GM19035 (cell line): ENCODE measurements around the gene SLC36A4.
"Not testable (repeated sequence)": the region's sequence is repeated elsewhere in the genome, so short reads cannot be mapped to it uniquely, and the experiment has no call there.

ENCODE experiments used
- ATAC-seq: cut with Tn5 transposase; IDR thresholded peaks from one replicate; pipeline ENCODE4 v1.9.1; 2021; ENCODE audit not compliant: unreplicated experiment

Gene SLC36A4

GRCh38 chr11:93194673-93195291, 3.0 kb downstream of the SLC36A4 start:
- ATAC-seq = no peak

GRCh38 chr11:93193731-93194130, 4.1 kb downstream of the SLC36A4 start:
- no peak for ATAC-seq

GRCh38 chr11:93192163-93192562, 5.6 kb downstream of the SLC36A4 start:
- no peak for ATAC-seq

- ATAC-seq = no peak
Measured at GRCh38 chr11:93189462-93189861, 8.3 kb downstream of the SLC36A4 start.

- ATAC-seq = no peak
Measured at GRCh38 chr11:93188726-93189125, 9.1 kb downstream of the SLC36A4 start.

GRCh38 chr11:93187290-93187689, 10.5 kb downstream of the SLC36A4 start:
- no peak for ATAC-seq

GRCh38 chr11:93177891-93178290, 19.9 kb downstream of the SLC36A4 start:
- ATAC-seq = not testable (repeated sequence)

- ATAC-seq = no peak
Measured at GRCh38 chr11:93169950-93170561, 27.7 kb downstream of the SLC36A4 start.

- ATAC-seq = no peak
Measured at GRCh38 chr11:93169143-93169542, 28.6 kb downstream of the SLC36A4 start.

GRCh38 chr11:93166862-93167261, 30.9 kb downstream of the SLC36A4 start:
- no peak for ATAC-seq

- ATAC-seq = no peak
Measured at GRCh38 chr11:93166194-93166593, 31.6 kb downstream of the SLC36A4 start.

GRCh38 chr11:93160808-93161207, 37.0 kb downstream of the SLC36A4 start:
- ATAC-seq = no peak

GRCh38 chr11:93160156-93160555, 37.6 kb downstream of the SLC36A4 start:
- ATAC-seq = no peak

GRCh38 chr11:93159721-93160120, 38.1 kb downstream of the SLC36A4 start:
- ATAC-seq = no peak

GRCh38 chr11:93155738-93156137, 42.1 kb downstream of the SLC36A4 start:
- no peak for ATAC-seq

- ATAC-seq = no peak
Measured at GRCh38 chr11:93145390-93145915, 52.3 kb downstream of the SLC36A4 start.

GRCh38 chr11:93143800-93144199, 54.0 kb downstream of the SLC36A4 start:
- peak; percentile 71 for ATAC-seq

- ATAC-seq = no peak
Measured at GRCh38 chr11:93143186-93143585, 54.6 kb downstream of the SLC36A4 start.

- ATAC-seq = no peak
Measured at GRCh38 chr11:93133488-93134109, 64.2 kb downstream of the SLC36A4 start.

GRCh38 chr11:93132836-93133235, 65.0 kb downstream of the SLC36A4 start:
- ATAC-seq = no peak

- ATAC-seq = no peak
Measured at GRCh38 chr11:93131709-93132108, 66.1 kb downstream of the SLC36A4 start.

- no peak for ATAC-seq
Measured at GRCh38 chr11:93128574-93128973, 69.2 kb downstream of the SLC36A4 start.
